Gastroesophageal sphincter (tissue), 2 donors: ENCODE results near the gene NRP2.

Experiments used
- POLR2A ChIP-seq, 2 donors: fragments of 450-650 bp; IDR thresholded peaks; one replicate each; pipeline ENCODE4 v1.6.1; 2017; ENCODE audit warnings: antibody characterized with exemption in 2 of 2, mild to moderate bottlenecking in 2 of 2, moderate library complexity in 1 of 2
- POLR2AphosphoS5 ChIP-seq: sonication (generic); formaldehyde crosslinking; IDR thresholded peaks from one replicate; pipeline ENCODE4 v1.6.1; 2017; ENCODE audit warnings: antibody characterized with exemption

GRCh38 chr2:205733082-205733481, 50.8 kb downstream of the NRP2 start:
- TF ChIP-seq POLR2AphosphoS5 (no peak), POLR2A (IDR thresholded peaks at IDR 0.05) (no peak)
